Loucy (cell line): ENCODE results near the gene ARHGAP1.

Source experiments
- EZH2phosphoT487 ChIP-seq: fragments of 200-600 bp; IDR thresholded peaks from 2 replicates; pipeline ENCODE4 v1.6.1; 2018; ENCODE audit warnings: antibody characterized with exemption, mild to moderate bottlenecking, moderate library complexity, borderline replicate concordance
- TF ChIP-seq, protein P1 (sequence below): fragments of 200-600 bp; sonication (generic); conservative IDR thresholded peaks from 2 replicates; pipeline ENCODE4 v1.5.1; 2014; ENCODE audit warnings: mild to moderate bottlenecking, antibody characterized with exemption, low read length

- TF ChIP-seq EZH2phosphoT487: no peak
- TF ChIP-seq, protein P1, sequence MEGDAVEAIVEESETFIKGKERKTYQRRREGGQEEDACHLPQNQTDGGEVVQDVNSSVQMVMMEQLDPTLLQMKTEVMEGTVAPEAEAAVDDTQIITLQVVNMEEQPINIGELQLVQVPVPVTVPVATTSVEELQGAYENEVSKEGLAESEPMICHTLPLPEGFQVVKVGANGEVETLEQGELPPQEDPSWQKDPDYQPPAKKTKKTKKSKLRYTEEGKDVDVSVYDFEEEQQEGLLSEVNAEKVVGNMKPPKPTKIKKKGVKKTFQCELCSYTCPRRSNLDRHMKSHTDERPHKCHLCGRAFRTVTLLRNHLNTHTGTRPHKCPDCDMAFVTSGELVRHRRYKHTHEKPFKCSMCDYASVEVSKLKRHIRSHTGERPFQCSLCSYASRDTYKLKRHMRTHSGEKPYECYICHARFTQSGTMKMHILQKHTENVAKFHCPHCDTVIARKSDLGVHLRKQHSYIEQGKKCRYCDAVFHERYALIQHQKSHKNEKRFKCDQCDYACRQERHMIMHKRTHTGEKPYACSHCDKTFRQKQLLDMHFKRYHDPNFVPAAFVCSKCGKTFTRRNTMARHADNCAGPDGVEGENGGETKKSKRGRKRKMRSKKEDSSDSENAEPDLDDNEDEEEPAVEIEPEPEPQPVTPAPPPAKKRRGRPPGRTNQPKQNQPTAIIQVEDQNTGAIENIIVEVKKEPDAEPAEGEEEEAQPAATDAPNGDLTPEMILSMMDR: no peak
Observed at GRCh38 chr11:46705070-46705688, 4.8 kb upstream of the ARHGAP1 start.
